Inflammatory macrophage treated with lipopolysaccharide for 4 hours (primary cell): ENCODE measurements around the gene SEPTIN10.
A peak's percentile ranks its signal among the peaks of the same experiment; 100 is the strongest.
"Not testable (repeated sequence)": the region's sequence is repeated elsewhere in the genome, so short reads cannot be mapped to it uniquely, and the experiment has no call there.

Source experiments
- DNase-seq: peaks from one replicate; pipeline ENCODE4 v3.0.0-alpha.2; 2020

SEPTIN10 gene

DNA sequence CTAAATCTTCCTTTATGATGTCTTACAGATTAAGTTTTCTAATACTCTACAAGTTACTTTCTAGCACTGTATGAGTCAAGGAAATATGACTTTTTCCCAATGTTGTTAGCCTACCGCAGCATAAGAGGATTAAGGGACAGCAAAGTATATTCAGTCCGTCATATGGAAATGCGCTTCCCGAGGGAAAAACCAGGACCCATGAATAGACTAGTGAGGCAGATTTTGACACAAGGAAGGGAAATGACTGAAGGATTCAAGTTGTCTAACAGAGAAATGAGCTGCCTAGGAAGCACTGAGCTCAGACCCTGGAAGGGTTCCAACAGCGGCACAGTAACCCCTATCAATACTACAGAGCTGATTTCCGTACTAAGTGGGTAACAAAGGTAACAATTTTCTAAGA is 12.0 kb downstream of the SEPTIN10 start:
- DNase-seq, result no peak

GRCh38 chr2:109597283-109597682 is 16.5 kb downstream of the SEPTIN10 start:
- no peak for DNase-seq

- no peak for DNase-seq
Observed at GRCh38 chr2:109595644-109596043, 18.1 kb downstream of the SEPTIN10 start.

DNA sequence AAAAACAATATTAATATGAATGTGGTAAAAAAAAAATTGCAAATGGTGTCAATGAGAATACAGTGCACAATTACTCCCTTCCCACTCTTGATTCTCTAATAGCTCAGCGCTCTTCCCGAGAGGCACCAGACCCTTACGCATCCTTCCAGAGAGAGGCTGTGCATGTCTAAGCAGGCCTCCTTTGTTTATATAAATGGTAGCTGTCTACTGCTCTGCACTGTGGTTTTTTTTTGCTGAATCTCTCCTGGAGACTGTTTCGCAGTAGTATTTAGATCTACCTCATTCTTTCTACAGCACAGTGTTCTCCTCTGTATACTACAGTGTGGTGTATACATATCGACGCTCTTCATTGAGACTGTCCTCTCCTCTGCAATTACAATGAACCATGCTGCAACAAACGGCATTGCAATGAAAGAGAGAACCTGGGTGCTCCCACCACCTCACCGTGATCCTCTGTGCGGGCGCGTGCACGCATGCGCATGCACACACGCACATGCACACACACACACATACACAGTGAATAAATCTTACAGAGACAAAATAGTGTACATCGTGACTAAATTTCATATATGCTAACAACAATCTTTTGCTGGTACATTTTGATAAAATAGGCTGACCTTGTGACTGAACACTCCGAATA is 19.4 kb downstream of the SEPTIN10 start:
- no peak for DNase-seq

DNA sequence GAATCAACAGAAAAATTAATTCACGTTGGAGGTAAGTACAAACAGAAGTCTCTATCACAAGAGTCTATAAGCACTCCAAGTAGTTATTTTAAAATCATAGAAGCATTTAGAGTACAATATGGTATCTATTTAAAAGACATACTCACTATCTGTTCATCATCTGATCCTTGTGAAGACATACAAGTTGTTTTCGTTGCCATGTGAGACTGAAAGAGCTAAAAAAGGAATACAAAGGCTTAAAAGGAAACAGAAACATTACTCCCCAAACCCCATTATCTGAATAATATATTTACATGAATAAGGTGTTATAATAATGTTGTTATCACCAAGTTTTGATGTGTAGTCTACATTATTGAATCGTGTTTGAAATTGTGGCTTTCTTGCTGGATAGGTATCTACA is 20.9 kb downstream of the SEPTIN10 start:
- DNase-seq, result no peak

DNA sequence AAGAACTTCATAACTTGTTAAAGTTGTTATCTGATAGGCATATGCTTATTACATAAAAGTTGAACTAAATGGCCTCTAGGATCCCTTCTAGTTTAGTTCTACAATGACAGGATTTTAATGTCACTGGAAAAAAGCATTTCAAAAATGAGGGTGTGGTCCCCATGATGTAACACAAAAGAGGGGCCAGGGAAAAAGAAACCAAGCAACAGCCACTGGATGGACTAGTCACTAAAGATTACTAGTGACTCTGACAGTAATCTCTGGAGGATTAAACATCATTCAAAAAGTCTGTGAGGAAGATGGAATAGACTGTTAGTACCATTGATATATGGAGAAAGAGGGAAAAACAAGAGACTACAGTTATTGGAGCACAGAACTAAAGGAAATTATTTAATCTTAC is 22.6 kb downstream of the SEPTIN10 start:
- peak; percentile 35 for DNase-seq

DNA sequence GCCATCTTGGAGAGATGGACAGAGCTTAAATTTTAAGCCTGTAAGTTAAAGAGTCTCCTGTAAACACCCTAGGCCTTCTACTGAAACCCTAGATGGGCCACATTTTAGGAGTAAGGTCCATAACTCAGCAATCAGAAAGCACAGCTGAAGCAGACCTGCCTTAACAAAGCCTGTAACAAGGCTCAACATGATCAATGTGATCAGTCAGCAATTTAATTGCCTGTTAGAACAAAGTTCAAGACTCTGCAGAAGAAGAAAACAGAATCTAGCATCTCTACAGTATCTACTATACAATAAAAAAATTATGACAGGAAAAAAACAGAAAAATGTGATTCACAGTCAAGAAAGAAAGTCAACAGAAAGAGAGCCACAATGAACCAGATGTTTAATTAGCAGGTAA is 27.1 kb downstream of the SEPTIN10 start:
- DNase-seq, result no peak

DNA sequence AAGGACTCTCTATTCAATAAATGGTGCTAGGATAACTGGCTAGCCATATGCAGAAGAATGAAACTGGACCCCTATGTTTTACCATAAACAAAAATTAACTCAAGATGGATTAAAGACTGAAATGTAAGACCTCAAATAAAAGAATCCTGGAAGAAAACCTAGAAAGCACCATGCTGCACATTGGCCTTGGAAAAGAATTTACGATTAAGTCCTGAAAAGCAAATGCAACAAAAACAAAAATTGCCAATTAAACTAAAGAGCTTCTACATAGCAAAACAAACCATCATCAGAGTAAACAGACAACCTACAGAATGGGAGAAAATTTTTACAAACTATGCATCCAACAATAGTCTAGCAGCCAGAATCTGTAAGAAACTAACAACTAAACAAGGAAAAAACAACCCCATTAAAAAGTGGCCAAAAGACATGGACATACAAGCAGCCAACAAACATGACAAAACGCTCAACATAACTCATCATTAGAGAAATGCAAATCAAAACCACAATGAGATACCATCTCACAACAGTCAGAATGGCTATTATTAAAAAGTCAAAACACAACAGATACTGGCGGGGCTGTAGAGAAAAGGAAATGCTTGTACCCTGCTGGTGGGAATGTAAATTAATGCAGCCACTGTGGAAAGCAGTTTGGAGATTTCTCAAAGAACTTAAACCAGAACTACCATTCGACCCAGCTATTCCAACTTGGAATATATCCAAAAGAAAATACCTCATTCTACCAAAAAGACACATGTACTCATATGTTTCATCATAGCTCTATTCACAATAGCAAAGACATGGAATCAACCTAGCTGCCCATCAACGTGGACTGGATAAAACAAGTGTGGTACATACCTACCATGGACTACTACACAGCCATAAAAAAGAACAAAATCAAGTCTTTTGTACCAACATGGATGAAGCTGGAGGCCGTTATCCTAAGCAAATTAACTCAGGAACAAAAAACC is 30.6 kb downstream of the SEPTIN10 start:
- DNase-seq, result no peak

DNA sequence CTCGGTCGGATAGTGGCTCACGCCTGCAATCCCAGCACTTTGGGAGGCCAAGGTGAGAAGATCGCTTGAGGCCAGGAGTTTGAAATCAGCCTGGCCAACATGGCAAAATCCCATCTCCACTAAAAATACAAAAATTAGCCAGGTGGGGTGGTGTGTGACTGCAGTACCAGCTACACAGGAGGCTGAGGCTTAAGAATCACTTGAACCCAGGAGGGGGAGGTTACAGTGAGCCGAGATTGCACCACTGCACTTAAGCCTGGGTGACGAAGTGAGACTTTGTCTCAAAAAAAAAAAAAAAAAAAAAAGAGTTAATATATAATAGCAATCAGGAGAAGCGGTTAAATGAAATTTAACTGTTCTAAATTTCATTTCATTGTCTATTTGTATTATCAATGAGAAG is 36.1 kb downstream of the SEPTIN10 start:
- DNase-seq, result not testable (repeated sequence)

- DNase-seq, result no peak
Observed at GRCh38 chr2:109575373-109575772, 38.4 kb downstream of the SEPTIN10 start.

DNA sequence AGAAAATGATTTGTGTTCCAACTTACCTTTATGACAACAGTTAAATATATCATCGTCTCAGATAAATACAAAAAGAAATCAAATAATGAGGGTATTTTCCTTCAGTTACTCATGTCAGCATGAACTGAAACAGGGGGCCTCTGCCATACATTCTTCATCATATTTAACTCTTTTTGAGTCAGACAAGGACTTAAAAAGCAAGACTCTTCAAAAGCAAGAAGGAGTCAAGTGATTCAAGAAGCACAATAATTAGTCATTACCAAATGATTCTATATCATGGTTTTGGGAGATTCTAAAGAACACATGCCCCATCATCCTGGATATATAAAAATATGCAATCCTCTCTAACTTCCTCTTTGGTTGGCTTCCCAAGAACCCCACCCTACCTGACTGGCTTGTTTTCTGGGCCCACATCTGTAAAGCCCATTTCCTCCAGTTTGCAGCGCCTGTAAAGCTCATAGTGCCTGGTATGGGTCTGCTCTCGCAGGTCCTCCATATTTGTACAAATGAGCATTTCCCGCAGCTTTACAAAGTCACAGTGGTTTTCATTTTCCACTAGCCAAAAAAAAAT is 49.7 kb downstream of the SEPTIN10 start:
- no peak for DNase-seq

DNA sequence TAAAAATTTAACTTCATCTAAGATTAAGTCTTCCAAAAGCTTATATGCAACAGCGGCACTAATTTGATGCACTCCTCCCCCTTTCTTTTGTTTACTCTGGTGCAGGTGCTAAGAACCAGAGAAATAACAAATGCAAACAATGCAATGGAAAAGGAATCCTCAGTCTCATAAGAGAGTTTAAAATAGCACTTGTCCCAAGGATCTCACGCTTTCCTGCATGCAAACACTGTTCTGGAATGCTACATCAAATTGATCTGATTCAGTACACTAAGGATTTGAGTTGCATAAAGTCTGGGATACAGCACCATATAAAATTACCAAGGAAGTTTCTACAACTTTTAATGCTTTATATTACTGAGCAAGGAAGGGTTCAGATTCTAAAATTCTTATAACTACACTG is 50.5 kb downstream of the SEPTIN10 start:
- DNase-seq, result no peak

DNA sequence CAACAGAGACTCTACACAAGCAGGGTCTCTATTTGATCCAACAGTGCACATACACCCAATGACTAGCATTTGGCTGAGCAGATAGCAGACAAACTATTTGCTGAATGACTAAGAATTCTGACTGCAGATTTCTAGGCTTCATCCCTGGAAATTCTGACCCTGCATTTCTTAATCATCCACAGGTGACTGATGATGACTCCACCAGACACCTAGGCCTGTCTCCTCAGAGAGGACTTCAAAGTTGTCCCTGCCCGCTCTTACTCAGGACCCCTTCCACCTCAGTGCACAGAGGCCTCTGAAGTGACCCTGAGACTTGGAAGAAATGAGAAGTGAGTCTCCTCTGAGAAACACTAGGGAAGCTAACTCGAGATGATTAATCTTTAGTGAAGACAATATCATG is 51.3 kb downstream of the SEPTIN10 start:
- no peak for DNase-seq

DNA sequence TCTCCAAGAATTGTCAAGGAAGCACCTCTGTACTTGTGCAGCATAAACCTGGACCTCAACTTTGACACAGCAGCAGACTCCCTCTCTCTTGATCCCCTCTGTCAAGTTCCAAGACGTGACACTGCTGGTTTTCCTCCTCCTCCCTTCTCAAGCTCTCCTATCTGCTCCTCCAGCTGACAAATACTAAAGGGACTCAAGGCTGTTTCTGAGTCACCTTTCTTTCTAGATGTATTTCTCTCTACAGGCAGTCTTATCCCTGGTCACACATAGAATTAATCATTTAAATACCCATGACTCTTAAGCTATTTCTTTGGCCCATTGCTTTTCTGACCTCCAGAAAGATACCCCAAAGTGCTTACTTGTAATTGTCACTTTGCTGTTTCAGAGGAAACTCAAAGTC is 53.5 kb downstream of the SEPTIN10 start:
- no peak for DNase-seq

GRCh38 chr2:109558076-109558882 is 55.5 kb downstream of the SEPTIN10 start:
- DNase-seq, result peak; percentile 66

DNA sequence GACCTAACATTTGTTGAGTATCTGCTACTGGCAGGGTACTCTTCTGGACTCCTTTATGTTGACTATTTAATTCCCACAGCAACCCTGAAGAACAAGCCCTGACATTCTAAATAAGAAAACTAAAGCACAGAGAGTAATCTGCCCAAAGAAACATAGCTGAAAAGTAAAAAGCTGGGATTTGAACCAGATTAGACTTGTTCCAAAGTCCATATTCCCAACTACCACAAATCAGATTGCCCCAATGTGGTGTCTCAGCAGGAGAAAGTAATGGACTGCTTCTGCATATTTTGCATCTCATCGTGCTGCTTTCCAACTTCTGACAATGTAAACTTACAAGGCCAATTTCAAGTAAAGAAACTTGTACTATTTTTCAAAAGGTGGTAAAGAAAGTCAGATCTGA is 56.5 kb downstream of the SEPTIN10 start:
- DNase-seq, result no peak

DNA sequence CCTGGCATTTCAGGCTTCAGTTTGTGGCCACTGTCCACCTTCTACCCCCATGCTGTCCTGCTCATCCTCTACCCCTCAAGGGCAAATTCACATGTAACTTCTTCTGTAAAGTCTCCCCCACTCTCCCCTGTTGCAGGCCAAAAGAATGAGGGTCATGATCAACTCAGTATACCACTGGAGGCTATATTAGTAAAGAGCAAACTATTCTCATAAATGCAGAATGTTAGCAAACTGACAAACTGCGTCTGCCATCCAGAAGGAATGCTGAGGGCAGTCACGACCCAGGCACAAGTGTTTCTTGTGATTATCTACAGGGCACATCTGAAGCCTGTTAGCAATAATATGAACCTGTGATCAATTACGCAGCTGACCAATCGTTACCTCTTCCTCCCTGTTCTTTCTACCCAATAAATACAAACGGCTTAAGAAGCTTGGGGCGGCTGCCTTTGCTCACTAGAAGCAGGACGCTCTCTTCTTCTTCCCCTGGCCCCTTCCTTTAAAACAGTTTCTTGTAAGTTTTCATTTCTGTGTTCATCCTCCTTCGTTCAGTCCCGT is 58.3 kb downstream of the SEPTIN10 start:
- no peak for DNase-seq

- DNase-seq, result no peak
Observed at GRCh38 chr2:109554758-109555157, 59.0 kb downstream of the SEPTIN10 start.

DNA sequence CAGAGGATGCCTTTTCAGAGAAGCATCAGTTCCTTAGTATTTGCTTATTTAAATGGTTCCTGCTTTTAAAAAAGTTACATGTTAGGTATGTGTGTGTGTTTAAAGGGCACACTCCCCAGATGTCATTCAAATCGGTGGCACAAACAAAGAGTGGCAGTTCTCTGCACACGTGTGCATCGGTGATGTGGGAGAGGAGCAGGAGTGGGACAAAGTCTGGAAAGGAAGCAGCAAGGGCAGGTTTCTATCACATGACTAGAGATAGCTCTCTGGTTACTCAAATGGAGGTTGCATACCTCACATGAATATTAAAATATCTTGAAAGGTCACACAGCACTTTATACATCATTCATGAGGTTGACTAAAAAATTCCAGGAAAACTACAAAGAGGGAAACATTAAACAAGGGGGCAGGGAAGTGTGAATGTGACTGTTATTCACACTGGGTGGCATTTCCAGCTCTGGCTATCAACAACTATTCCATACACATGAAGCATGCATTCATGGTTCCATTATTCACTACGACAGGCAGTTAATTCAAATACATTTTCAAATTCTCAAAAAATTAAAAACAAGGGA is 64.7 kb downstream of the SEPTIN10 start:
- DNase-seq, result no peak

GRCh38 chr2:109547280-109547679 is 66.5 kb downstream of the SEPTIN10 start:
- no peak for DNase-seq

DNA sequence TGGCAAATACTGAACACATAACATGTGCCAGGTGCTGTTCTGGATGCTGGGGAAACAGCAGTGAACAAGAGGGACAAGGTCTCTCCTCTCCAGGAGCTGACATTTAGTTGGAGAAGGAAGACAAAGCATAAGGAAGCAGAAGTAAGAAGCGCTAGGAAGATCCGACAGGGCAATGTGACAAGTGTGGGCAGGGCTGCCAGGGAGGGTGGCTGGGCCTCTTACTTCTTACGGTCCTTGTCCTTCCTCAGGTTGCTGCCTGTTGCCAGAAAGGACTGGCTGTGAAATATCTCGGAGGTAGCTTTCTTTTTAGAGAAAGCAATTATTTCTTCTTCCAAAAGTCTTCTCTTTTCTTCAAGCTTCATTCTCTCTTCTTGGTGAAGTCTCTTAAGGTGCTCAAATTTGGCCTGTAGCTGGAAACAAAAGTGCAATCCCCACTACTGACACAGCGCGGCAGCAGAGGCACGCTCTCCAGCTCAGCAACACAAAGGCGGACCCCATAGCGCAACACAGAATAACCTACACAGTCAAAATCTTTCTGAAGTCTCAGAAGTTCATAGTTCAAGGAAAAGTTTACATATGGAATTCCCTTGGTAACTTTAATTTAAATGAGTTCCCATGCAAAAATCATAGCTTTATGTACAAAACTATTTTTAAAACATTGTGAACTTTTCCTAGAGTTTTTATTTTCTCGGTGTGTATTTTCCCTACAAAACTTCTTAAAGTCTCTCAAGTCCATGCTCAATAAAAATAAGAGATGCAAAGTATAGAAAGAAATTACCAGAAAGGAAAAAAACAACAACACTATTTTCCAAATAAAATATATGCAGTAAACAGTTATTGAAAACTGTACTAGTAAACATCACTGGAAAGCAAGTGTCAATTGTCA is 67.7 kb downstream of the SEPTIN10 start:
- peak; percentile 41 for DNase-seq
